Measurements from ENCODE around the gene FBXO34.

FBXO34 gene

GRCh38 chr14:55398679-55399078 is 127.5 kb downstream of the FBXO34 start:
- H3K4me3 ChIP-seq (ENCODE audit: low read depth, low read length), result no peak overlapping the region
- DNase-seq (ENCODE audit: low read depth), result no peak
- no peak for TF ChIP-seq CTCF (IDR thresholded peaks at IDR 0.05; ENCODE audit: insufficient read depth, low read depth, low read length, missing control alignments)

GRCh38 chr14:55399183-55399582 is 128.0 kb downstream of the FBXO34 start:
- DNase-seq (ENCODE audit: low read depth), result no peak
- TF ChIP-seq CTCF (IDR thresholded peaks at IDR 0.05; ENCODE audit: insufficient read depth, low read depth, low read length, missing control alignments), result no peak
- no peak overlapping the region for H3K4me3 ChIP-seq (ENCODE audit: low read depth, low read length)

GRCh38 chr14:55399852-55400251 is 128.6 kb downstream of the FBXO34 start:
- no peak for TF ChIP-seq CTCF (IDR thresholded peaks at IDR 0.05; ENCODE audit: insufficient read depth, low read depth, low read length, missing control alignments)
- DNase-seq (ENCODE audit: low read depth), result no peak
- no peak overlapping the region for H3K4me3 ChIP-seq (ENCODE audit: low read depth, low read length)

GRCh38 chr14:55401751-55402150 is 130.5 kb downstream of the FBXO34 start:
- TF ChIP-seq CTCF (IDR thresholded peaks at IDR 0.05; ENCODE audit: insufficient read depth, low read depth, low read length, missing control alignments), result no peak
- no peak for DNase-seq (ENCODE audit: low read depth)
- H3K4me3 ChIP-seq (ENCODE audit: low read depth, low read length), result no peak overlapping the region

Data from GM12865 (cell line).